A375 (cell line): ENCODE results near the gene PSG1. TPM values are rescaled to one million over a fixed set of nuclear protein-coding genes. Genes with fewer than 3 reads are reported as not detected.

Experiments
- total RNA-seq: library from RNA; depleted of rRNA; stranded (reverse); fragments of >200 nt; shearing (Covaris generic); gene quantifications from 2 replicates; pipeline ENCODE4 v1.2.3, GENCODE V29; 2014; rRNA removed

The PSG1 gene
- total RNA-seq = not detected in 2 replicates

GRCh38 chr19:42879613-42880012, at the start of gene PSG1:
Gene PSG1, minus strand, starts transcription at chr19:42879713. Its CDS starts 132 bp downstream, at chr19:42879581.

GRCh38 chr19:42917634-42918033, 38.1 kb upstream of the PSG1 start, which contains the start of gene PSG6:
Gene PSG6, minus strand, starts transcription at chr19:42917894. Its CDS starts 102 bp downstream, at chr19:42917792.

Other genes with a start within 250 kb of the PSG1 start
- gene PSG3, start 139.2 kb downstream of the PSG1 start, total RNA-seq = not detected in 2 replicates
- not detected in 2 replicates for gene PSG8, start 114.0 kb downstream of the PSG1 start, total RNA-seq
- not detected in 2 replicates for gene PSG6, start 38.2 kb upstream of the PSG1 start, total RNA-seq
- gene PSG7, start 57.5 kb upstream of the PSG1 start, total RNA-seq = not detected in 2 replicates
- gene PSG11, start 146.8 kb upstream of the PSG1 start, total RNA-seq = not detected in 2 replicates
- gene PSG2, start 203.0 kb upstream of the PSG1 start, total RNA-seq = not detected in 2 replicates